GM23338 (cell line): ENCODE data around the gene TPRKB.
"Not testable (repeated sequence)": the region's sequence is repeated elsewhere in the genome, so short reads cannot be mapped to it uniquely, and the experiment has no call there.

Experiments used
- CREB1 ChIP-seq: fragments of 250-450 bp; sonication (Bioruptor Pico); IDR thresholded peaks from 2 replicates; pipeline ENCODE4 v1.5.0; 2020; ENCODE audit warnings: low read depth, mild to moderate bottlenecking, moderate library complexity
- ETS1 ChIP-seq: IDR thresholded peaks from 2 replicates; pipeline ENCODE4 v1.6.1; 2016; ENCODE audit warnings: antibody characterized with exemption
- EZH2 ChIP-seq: fragments of 200-600 bp; sonication (generic); IDR thresholded peaks from one replicate; pipeline ENCODE4 v1.8.0; 2017; ENCODE audit warnings: antibody characterized with exemption, mild to moderate bottlenecking, low read depth; ENCODE audit not compliant: unreplicated experiment
- EZH2phosphoT487 ChIP-seq: fragments of 200-600 bp; sonication (generic); IDR thresholded peaks from one replicate; pipeline ENCODE4 v1.8.1; 2018; ENCODE audit warnings: antibody characterized with exemption; ENCODE audit not compliant: unreplicated experiment
- JUNB ChIP-seq: IDR thresholded peaks from one replicate; pipeline ENCODE4 v1.6.1; 2016; ENCODE audit warnings: antibody characterized with exemption; ENCODE audit not compliant: unreplicated experiment
- NANOG ChIP-seq: IDR thresholded peaks from 2 replicates; pipeline ENCODE4 v1.6.1; 2016; ENCODE audit warnings: antibody characterized with exemption, borderline replicate concordance
- POLR2AphosphoS5 ChIP-seq: IDR thresholded peaks from 2 replicates; pipeline ENCODE4 v1.6.1; 2016; ENCODE audit warnings: antibody characterized with exemption, low read depth
- REST ChIP-seq: IDR thresholded peaks from one replicate; pipeline ENCODE4 v1.6.1; 2018; ENCODE audit warnings: antibody characterized with exemption; ENCODE audit not compliant: unreplicated experiment
- STAT1 ChIP-seq: IDR thresholded peaks from one replicate; pipeline ENCODE4 v1.6.1; 2016; ENCODE audit warnings: antibody characterized with exemption; ENCODE audit not compliant: unreplicated experiment
- ZNF114 ChIP-seq: fragments of 250-450 bp; sonication (Bioruptor Pico); IDR thresholded peaks from 2 replicates; pipeline ENCODE4 v1.5.0; 2020; ENCODE audit warnings: mild to moderate bottlenecking, moderate library complexity
- ZNF331 ChIP-seq: fragments of 250-450 bp; sonication (Bioruptor Pico); IDR thresholded peaks from 2 replicates; pipeline ENCODE4 v1.5.0; 2020; ENCODE audit warnings: low read depth, mild to moderate bottlenecking, moderate library complexity
- TF ChIP-seq, protein P1 (sequence below), 2 experiments: fragments of 200-600 bp in 1 of 2; sonication (generic) in 1 of 2; conservative IDR thresholded peaks; 2 replicates each; pipeline versions ENCODE4 v1.5.1 to v1.6.1; 2016 to 2017; ENCODE audit warnings: antibody characterized with exemption in 2 of 2, low read depth in 2 of 2, mild to moderate bottlenecking in 2 of 2, moderate library complexity in 1 of 2
- TF ChIP-seq, protein P2 (sequence below): fragments of 250-450 bp; sonication (Bioruptor Pico); IDR thresholded peaks from 2 replicates; pipeline ENCODE4 v1.5.0; 2020; ENCODE audit warnings: mild to moderate bottlenecking, moderate library complexity

- not testable (repeated sequence) for TF ChIP-seq EZH2; ETS1; POLR2AphosphoS5; JUNB; EZH2phosphoT487; CREB1 (CRISPR knock-in tag); REST; NANOG; STAT1; ZNF114 (CRISPR knock-in tag); ZNF331 (CRISPR knock-in tag)
- TF ChIP-seq, protein P1, sequence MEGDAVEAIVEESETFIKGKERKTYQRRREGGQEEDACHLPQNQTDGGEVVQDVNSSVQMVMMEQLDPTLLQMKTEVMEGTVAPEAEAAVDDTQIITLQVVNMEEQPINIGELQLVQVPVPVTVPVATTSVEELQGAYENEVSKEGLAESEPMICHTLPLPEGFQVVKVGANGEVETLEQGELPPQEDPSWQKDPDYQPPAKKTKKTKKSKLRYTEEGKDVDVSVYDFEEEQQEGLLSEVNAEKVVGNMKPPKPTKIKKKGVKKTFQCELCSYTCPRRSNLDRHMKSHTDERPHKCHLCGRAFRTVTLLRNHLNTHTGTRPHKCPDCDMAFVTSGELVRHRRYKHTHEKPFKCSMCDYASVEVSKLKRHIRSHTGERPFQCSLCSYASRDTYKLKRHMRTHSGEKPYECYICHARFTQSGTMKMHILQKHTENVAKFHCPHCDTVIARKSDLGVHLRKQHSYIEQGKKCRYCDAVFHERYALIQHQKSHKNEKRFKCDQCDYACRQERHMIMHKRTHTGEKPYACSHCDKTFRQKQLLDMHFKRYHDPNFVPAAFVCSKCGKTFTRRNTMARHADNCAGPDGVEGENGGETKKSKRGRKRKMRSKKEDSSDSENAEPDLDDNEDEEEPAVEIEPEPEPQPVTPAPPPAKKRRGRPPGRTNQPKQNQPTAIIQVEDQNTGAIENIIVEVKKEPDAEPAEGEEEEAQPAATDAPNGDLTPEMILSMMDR (conservative IDR thresholded peaks at IDR 0.05; ENCODE audit: low read depth in 2 of 2), result not testable (repeated sequence)
- TF ChIP-seq, protein P2, sequence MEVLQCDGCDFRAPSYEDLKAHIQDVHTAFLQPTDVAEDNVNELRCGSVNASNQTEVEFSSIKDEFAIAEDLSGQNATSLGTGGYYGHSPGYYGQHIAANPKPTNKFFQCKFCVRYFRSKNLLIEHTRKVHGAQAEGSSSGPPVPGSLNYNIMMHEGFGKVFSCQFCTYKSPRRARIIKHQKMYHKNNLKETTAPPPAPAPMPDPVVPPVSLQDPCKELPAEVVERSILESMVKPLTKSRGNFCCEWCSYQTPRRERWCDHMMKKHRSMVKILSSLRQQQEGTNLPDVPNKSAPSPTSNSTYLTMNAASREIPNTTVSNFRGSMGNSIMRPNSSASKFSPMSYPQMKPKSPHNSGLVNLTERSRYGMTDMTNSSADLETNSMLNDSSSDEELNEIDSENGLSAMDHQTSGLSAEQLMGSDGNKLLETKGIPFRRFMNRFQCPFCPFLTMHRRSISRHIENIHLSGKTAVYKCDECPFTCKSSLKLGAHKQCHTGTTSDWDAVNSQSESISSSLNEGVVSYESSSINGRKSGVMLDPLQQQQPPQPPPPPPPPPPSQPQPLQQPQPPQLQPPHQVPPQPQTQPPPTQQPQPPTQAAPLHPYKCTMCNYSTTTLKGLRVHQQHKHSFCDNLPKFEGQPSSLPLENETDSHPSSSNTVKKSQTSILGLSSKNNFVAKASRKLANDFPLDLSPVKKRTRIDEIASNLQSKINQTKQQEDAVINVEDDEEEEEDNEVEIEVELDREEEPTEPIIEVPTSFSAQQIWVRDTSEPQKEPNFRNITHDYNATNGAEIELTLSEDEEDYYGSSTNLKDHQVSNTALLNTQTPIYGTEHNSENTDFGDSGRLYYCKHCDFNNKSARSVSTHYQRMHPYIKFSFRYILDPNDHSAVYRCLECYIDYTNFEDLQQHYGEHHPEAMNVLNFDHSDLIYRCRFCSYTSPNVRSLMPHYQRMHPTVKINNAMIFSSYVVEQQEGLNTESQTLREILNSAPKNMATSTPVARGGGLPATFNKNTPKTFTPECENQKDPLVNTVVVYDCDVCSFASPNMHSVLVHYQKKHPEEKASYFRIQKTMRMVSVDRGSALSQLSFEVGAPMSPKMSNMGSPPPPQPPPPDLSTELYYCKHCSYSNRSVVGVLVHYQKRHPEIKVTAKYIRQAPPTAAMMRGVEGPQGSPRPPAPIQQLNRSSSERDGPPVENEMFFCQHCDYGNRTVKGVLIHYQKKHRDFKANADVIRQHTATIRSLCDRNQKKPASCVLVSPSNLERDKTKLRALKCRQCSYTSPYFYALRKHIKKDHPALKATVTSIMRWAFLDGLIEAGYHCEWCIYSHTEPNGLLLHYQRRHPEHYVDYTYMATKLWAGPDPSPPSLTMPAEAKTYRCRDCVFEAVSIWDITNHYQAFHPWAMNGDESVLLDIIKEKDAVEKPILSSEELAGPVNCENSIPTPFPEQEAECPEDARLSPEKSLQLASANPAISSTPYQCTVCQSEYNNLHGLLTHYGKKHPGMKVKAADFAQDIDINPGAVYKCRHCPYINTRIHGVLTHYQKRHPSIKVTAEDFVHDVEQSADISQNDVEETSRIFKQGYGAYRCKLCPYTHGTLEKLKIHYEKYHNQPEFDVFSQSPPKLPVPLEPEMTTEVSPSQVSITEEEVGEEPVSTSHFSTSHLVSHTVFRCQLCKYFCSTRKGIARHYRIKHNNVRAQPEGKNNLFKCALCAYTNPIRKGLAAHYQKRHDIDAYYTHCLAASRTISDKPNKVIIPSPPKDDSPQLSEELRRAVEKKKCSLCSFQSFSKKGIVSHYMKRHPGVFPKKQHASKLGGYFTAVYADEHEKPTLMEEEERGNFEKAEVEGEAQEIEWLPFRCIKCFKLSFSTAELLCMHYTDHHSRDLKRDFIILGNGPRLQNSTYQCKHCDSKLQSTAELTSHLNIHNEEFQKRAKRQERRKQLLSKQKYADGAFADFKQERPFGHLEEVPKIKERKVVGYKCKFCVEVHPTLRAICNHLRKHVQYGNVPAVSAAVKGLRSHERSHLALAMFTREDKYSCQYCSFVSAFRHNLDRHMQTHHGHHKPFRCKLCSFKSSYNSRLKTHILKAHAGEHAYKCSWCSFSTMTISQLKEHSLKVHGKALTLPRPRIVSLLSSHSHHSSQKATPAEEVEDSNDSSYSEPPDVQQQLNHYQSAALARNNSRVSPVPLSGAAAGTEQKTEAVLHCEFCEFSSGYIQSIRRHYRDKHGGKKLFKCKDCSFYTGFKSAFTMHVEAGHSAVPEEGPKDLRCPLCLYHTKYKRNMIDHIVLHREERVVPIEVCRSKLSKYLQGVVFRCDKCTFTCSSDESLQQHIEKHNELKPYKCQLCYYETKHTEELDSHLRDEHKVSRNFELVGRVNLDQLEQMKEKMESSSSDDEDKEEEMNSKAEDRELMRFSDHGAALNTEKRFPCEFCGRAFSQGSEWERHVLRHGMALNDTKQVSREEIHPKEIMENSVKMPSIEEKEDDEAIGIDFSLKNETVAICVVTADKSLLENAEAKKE (CRISPR knock-in tag), result not testable (repeated sequence)
Observed at GRCh38 chr2:73754332-73754731, 17.2 kb upstream of the TPRKB start.
